Peyer's patch (tissue), 4 donors: ENCODE measurements around the gene NEU2.
A peak's percentile ranks its signal among the peaks of the same experiment; 100 is the strongest.

Experiments used
- POLR2A ChIP-seq, 2 donors: fragments of 450-650 bp; IDR thresholded peaks; one replicate each; pipeline ENCODE4 v1.5.1; 2017; ENCODE audit warnings: antibody characterized with exemption in 2 of 2, mild to moderate bottlenecking in 2 of 2, moderate library complexity in 2 of 2
- TF ChIP-seq, protein P1 (sequence below), 6 experiments: fragments of 450-650 bp in 4 of 6; fragments of 200-600 bp in 2 of 6; sonication (generic) in 1 of 6; IDR thresholded peaks; one replicate each; pipeline ENCODE4 v1.5.1; 2017 to 2019; ENCODE audit warnings: antibody characterized with exemption in 6 of 6, mild to moderate bottlenecking in 3 of 6, moderate library complexity in 1 of 6

DNA sequence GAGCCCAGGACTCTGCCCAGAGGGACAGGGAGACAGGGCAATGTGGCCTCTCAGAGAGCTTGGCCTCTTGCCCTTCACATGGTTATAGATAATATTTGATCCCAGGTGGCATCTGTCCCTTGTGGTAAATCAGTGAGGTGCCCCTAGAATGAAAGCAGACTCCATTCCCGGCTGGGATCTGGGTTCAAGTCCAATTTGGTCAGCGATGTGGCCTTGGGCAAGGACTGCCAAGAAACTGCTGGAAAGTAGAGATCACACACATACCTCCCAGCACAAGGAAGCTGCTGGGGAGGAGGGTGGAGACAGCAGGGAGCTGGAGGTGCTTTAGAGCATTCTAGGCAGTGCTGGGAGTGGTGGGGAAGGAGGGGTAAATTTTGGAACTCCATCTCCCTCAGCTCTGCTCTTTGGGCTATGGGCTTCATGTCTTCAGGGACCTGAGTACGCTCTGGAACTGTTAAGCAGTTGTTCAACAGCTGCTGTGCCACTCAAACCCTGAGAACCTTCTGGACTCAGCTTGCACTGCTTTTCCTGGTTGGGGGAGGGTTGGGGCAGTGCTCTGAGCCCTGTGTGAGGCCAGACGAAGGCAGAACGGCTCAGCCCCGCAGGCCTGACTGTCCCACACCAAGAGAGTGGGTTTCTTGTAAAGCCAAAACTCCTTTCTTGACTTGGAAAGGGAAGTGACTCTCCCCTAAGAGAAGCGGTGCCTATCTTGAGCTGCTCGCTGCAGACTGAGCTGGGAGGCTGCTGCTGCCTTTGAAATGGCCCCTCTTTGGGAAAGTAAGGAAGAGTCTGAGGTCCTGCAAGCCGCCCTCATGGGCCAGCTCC, 50.7 kb downstream of the NEU2 start:
- TF ChIP-seq, protein P1, sequence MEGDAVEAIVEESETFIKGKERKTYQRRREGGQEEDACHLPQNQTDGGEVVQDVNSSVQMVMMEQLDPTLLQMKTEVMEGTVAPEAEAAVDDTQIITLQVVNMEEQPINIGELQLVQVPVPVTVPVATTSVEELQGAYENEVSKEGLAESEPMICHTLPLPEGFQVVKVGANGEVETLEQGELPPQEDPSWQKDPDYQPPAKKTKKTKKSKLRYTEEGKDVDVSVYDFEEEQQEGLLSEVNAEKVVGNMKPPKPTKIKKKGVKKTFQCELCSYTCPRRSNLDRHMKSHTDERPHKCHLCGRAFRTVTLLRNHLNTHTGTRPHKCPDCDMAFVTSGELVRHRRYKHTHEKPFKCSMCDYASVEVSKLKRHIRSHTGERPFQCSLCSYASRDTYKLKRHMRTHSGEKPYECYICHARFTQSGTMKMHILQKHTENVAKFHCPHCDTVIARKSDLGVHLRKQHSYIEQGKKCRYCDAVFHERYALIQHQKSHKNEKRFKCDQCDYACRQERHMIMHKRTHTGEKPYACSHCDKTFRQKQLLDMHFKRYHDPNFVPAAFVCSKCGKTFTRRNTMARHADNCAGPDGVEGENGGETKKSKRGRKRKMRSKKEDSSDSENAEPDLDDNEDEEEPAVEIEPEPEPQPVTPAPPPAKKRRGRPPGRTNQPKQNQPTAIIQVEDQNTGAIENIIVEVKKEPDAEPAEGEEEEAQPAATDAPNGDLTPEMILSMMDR (IDR thresholded peaks at IDR 0.05), result peak in 1 of 6 experiments; percentile 1
- TF ChIP-seq POLR2A (IDR thresholded peaks at IDR 0.05), result no peak
